H1 (cell line): ENCODE data around the gene IL17RE. TPM values are rescaled to one million over a fixed set of nuclear protein-coding genes. Genes with fewer than 3 reads are reported as not detected.

Experiments used
- BRCA1 ChIP-seq: IDR thresholded peaks from 2 replicates; pipeline ENCODE4 v1.6.1; 2012; ENCODE audit warnings: low read depth, low read length, improper control_type of control experiment
- CBX5 ChIP-seq: fragments of 300-800, 300-1000 bp; sonication (generic); IDR thresholded peaks from 2 replicates; pipeline ENCODE4 v1.7.1; 2016; ENCODE audit warnings: antibody characterized with exemption, low read length, low read depth
- PHF8 ChIP-seq: fragments of 200-600 bp; sonication (generic); conservative IDR thresholded peaks from 2 replicates; pipeline ENCODE4 v1.7.1; 2012; ENCODE audit warnings: low read depth, mild to moderate bottlenecking, inconsistent platforms, low read length, moderate library complexity
- POU5F1 ChIP-seq: IDR thresholded peaks from 2 replicates; pipeline ENCODE4 v1.6.1; 2011; ENCODE audit warnings: low read depth, mild to moderate bottlenecking, low read length, moderate library complexity
- TAF1 ChIP-seq: IDR thresholded peaks from 2 replicates; pipeline ENCODE4 v1.6.1; 2011; ENCODE audit warnings: mild to moderate bottlenecking, low read depth, low read length
- polyA plus RNA-seq, 7 experiments: library from polyadenylated mRNA; depleted of rRNA in 3 of 7; stranded (reverse) in 5 of 7; unstranded in 2 of 7; fragments of >200 nt in 5 of 7; fragments of 200-250 nt in 2 of 7; gene quantifications; 1 replicate in 5 of 7; 2 replicates in 1 of 7; 4 replicates in 1 of 7; pipeline versions ENCODE4 v1.2.1 to v1.2.3, GENCODE V29; 2011 to 2013; ENCODE audit warnings: missing spikeins in 2 of 7, mixed read lengths in 2 of 7
- total RNA-seq: library from RNA; stranded (reverse); fragmentation: NEBNext Ultra II Directional; extraction: Animal tissue kit (Norgen Biotek cat#: 25700); gene quantifications from 2 replicates; pipeline ENCODE4 v1.2.1, GENCODE V29; 2021
- TF ChIP-seq, protein P1 (sequence below): IDR thresholded peaks from 2 replicates; pipeline ENCODE4 v1.6.1; 2012; ENCODE audit warnings: inconsistent platforms

Gene IL17RE
- total and polyA plus RNA-seq, 2 of the 8 experiments (the other 6 are each of a cell fraction or from before 2014, with no cell fraction given) = 3.4 to 4.9 TPM

- TF ChIP-seq PHF8 (no peak), CBX5 (no peak), TAF1 (no peak), POU5F1 (no peak), BRCA1 (no peak)
- TF ChIP-seq, protein P1, sequence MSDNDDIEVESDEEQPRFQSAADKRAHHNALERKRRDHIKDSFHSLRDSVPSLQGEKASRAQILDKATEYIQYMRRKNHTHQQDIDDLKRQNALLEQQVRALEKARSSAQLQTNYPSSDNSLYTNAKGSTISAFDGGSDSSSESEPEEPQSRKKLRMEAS = no peak
These were observed 45.9 kb downstream of the IL17RE start (continued) for GRCh38 chr3:9948586-9948985.
